H1 (cell line): Measurements from ENCODE around the gene NRXN3. TPM values are rescaled to one million over a fixed set of nuclear protein-coding genes. Genes with fewer than 3 reads are reported as not detected.

Experiments used
- CHD2 ChIP-seq: IDR thresholded peaks from 2 replicates; pipeline ENCODE4 v1.6.1; 2012; ENCODE audit warnings: low read length, improper control_type of control experiment
- KDM5A ChIP-seq: fragments of 200-600 bp; IDR thresholded peaks from 2 replicates; pipeline ENCODE4 v1.7.1; 2012; ENCODE audit warnings: mild to moderate bottlenecking, low read length, inconsistent platforms, mixed read lengths
- NRF1 ChIP-seq: IDR thresholded peaks from 2 replicates; pipeline ENCODE4 v1.6.1; 2011; ENCODE audit warnings: mild to moderate bottlenecking, low read depth, low read length, improper control_type of control experiment
- RXRA ChIP-seq: IDR thresholded peaks from 2 replicates; pipeline ENCODE4 v1.6.1; 2011; ENCODE audit warnings: low read depth, mild to moderate bottlenecking, low read length, moderate library complexity; ENCODE audit not compliant: insufficient read depth
- SP1 ChIP-seq: IDR thresholded peaks from 2 replicates; pipeline ENCODE4 v1.6.1; 2011; ENCODE audit warnings: low read depth, low read length
- polyA plus RNA-seq, 7 experiments: library from polyadenylated mRNA; depleted of rRNA in 3 of 7; stranded (reverse) in 5 of 7; unstranded in 2 of 7; fragments of >200 nt in 5 of 7; fragments of 200-250 nt in 2 of 7; gene quantifications; 1 replicate in 5 of 7; 2 replicates in 1 of 7; 4 replicates in 1 of 7; pipeline versions ENCODE4 v1.2.1 to v1.2.3, GENCODE V29; 2011 to 2013; ENCODE audit warnings: missing spikeins in 2 of 7, mixed read lengths in 2 of 7
- total RNA-seq: library from RNA; stranded (reverse); fragmentation: NEBNext Ultra II Directional; extraction: Animal tissue kit (Norgen Biotek cat#: 25700); gene quantifications from 2 replicates; pipeline ENCODE4 v1.2.1, GENCODE V29; 2021

The NRXN3 gene
- total and polyA plus RNA-seq, 2 of the 8 experiments (the other 6 are each of a cell fraction or from before 2014, with no cell fraction given), result 2.6 to 4.1 TPM

DNA sequence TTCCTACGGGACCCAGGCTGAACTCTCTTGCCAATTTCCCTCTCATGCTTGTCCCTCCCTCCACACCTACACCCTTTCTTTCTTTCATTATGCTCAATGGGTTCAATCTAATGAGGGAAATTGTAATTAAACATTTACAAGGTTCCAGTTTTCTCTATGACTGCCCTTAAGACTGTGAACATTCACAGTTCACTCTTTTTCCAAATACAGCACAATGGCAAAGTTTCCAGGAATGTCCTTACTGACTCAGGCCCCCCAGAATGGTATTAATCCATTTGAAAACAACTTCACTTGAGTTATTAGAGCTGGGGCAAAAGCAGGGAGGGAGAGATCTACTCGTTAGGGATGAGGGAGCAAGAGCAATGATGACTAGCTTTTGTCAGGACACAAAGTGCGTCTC lies 892.1 kb downstream of the NRXN3 start (continued):
- TF ChIP-seq RXRA (no peak), CHD2 (no peak), KDM5A (no peak), SP1 (no peak), NRF1 (no peak)
